Measurements from ENCODE around the gene RANBP17. TPM values are rescaled to one million over a fixed set of nuclear protein-coding genes. Genes with fewer than 3 reads are reported as not detected.

Gene RANBP17
- total and polyA plus RNA-seq, 2 of the 4 experiments (the other 2 are of a cell fraction), result 8.2 to 29.0 TPM

DNA sequence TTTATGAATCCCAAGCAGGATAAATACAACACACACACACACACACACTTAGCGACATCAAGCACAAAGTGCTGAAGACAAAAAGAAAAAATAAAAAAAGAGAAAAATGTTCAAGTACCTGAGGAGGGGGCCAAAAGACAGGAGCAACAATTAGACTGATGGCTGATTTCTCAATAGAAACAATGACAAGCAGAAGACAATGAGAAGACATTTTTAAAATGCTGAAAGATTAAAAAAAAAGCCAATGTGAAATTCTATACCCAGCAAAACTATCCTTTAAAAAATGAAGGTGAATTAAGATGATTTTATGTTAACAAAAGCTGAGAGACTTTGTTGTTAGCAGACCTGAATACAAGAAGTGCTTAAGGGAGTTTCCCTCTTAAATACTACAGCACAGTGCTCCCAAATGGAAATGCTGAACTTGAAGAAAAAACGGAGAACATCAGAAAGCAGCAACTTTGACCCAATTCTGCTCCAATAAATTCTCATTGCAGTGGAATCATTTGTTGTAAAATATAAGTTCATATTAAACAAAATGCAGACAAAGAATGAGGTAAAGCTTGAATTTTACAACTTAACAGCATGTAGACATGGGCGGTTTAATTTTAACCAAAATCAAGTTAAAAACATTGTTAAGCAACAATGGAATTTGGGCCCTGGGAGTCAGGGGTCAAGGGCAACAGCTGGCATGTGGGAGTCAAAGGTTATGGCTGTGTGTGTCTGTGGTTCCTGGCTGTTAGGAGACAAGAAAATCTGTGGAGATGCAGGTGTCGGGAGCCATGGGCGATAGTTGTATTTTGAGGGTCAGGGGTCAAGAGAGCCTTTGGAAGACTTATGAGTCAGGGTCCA is 776 bp upstream of the RANBP17 start:
- H2AK9ac ChIP-seq (replicated peaks; ENCODE audit: low read depth, low read length, poor library complexity), result peak overlapping the region; percentile 56
- no peak for ATAC-seq (ENCODE audit: low read depth)
- ChIA-PET POLR2A (ENCODE audit: unreplicated experiment) (no interaction called here), CTCF (interaction anchor here (0.7 kb wide), 1 partner anchor 1237 kb away, joined by 4 read pairs; no protein-coding TSS in a partner anchor)
- H3K27ac ChIP-seq (ENCODE audit: insufficient read depth, low read length), result no peak overlapping the region
- H4K20me1 ChIP-seq (ENCODE audit: insufficient read depth, low read length), result no peaks in the 10 kb centered on the region
- H2BK15ac ChIP-seq (ENCODE audit: low read depth, low read length), result no peak overlapping the region
- no TSS peak for BruUV-seq (replicated peaks)
- H2BK5ac ChIP-seq (ENCODE audit: low read depth, low read length, poor library complexity, severe bottlenecking), result no peak overlapping the region
- peak overlapping the region in 1 of 2 experiments; percentile 46; a peak in 1 of 4 replicates for H4K8ac ChIP-seq (ENCODE audit: low read depth in 2 of 2, low read length in 2 of 2)
- H4K91ac ChIP-seq (ENCODE audit: insufficient read depth, low read depth, low read length), result no peak overlapping the region
- no peaks in the 10 kb centered on the region for H3K36me3 ChIP-seq (ENCODE audit: control insufficient read depth, insufficient read depth, low read length)
- no peak overlapping the region for H3K4ac ChIP-seq (ENCODE audit: low read depth, low read length)
- no peaks in the 10 kb centered on the region for H3K27me3 ChIP-seq (ENCODE audit: control insufficient read depth, insufficient read depth, low read length)
- dilution Hi-C loops (cut with HindIII; ENCODE audit: low sequenced_read_pairs, unreplicated experiment) (no loop called here), intact Hi-C loops (cut with micrococcal nuclease) (no loop called here), in situ Hi-C loops (cut with MboI; ENCODE audit: low sequenced_read_pairs) (no loop called here)
- H3K9me3 ChIP-seq (ENCODE audit: control insufficient read depth, insufficient read depth, low read length), result peaks cover 11% of the 10 kb centered on the region
- H3K79me1 ChIP-seq (ENCODE audit: low read depth in 1 of 2, low read length in 2 of 2), result peaks cover 10 to 28% of the 10 kb centered on the region in 2 experiments
- H3K14ac ChIP-seq (replicated peaks; ENCODE audit: low read depth, low read length), result no peak overlapping the region
- no peak overlapping the region for H3K56ac ChIP-seq (ENCODE audit: extremely low read depth, insufficient read depth, low read length)
- H3K9me1 ChIP-seq (ENCODE audit: insufficient read depth, low read length), result peaks cover 4% of the 10 kb centered on the region; the same call in 1 of the 2 replicates
- H3K4me3 ChIP-seq (ENCODE audit: insufficient read depth, low read depth, low read length), result no peak overlapping the region
- TF ChIP-seq CHD1 (IDR thresholded peaks at IDR 0.05; ENCODE audit: low read depth, low read length) (no peak), CEBPB (IDR thresholded peaks at IDR 0.05; ENCODE audit: low read depth, low read length) (no peak), NFE2L2 (IDR thresholded peaks at IDR 0.05; ENCODE audit: low read depth, low read length) (no peak), MXI1 (IDR thresholded peaks at IDR 0.05; ENCODE audit: borderline replicate concordance, low read depth, low read length) (no peak), RFX5 (IDR thresholded peaks at IDR 0.05; ENCODE audit: low read depth, low read length) (no peak), RCOR1 (IDR thresholded peaks at IDR 0.05; ENCODE audit: insufficient replicate concordance, low read length) (no peak), POLR2A (IDR thresholded peaks at IDR 0.05; ENCODE audit: low read depth, low read length) (no peak), FOS (IDR thresholded peaks at IDR 0.05; ENCODE audit: low read depth, low read length) (no peak)
- no peak overlapping the region for H2BK20ac ChIP-seq (ENCODE audit: low read depth, low read length)
- peaks cover 7% of the 10 kb centered on the region for H3K4me1 ChIP-seq (ENCODE audit: control insufficient read depth, insufficient read depth, low read length)
- H2AFZ ChIP-seq (replicated peaks; ENCODE audit: low read length, poor library complexity), result peak overlapping the region; percentile 80
- WGBS, 2 experiments (ENCODE audit: extremely low coverage in 2 of 2, insufficient read length in 1 of 2), result no CpG with 5 or more reads among the region's 5 CpGs
- no peak overlapping the region for H3K18ac ChIP-seq (ENCODE audit: low read depth, low read length)
- no peak overlapping the region for H3K4me2 ChIP-seq (ENCODE audit: low read depth, low read length)
- H2BK120ac ChIP-seq (ENCODE audit: low read depth, low read length), result no peak overlapping the region
- no peak overlapping the region for H2AK5ac ChIP-seq (ENCODE audit: low read depth, low read length)
- H3K9ac ChIP-seq (ENCODE audit: low read depth, low read length), result no peak overlapping the region
- no peak overlapping the region for H4K5ac ChIP-seq (ENCODE audit: low read depth, low read length)
- H3K23ac ChIP-seq (ENCODE audit: low read depth, low read length), result no peak overlapping the region
- no peak for DNase-seq

Measured in IMR-90 (cell line).